ENCODE data around the gene P2RY6.
"Not testable (repeated sequence)": the region's sequence is repeated elsewhere in the genome, so short reads cannot be mapped to it uniquely, and the experiment has no call there.

The P2RY6 gene

DNA sequence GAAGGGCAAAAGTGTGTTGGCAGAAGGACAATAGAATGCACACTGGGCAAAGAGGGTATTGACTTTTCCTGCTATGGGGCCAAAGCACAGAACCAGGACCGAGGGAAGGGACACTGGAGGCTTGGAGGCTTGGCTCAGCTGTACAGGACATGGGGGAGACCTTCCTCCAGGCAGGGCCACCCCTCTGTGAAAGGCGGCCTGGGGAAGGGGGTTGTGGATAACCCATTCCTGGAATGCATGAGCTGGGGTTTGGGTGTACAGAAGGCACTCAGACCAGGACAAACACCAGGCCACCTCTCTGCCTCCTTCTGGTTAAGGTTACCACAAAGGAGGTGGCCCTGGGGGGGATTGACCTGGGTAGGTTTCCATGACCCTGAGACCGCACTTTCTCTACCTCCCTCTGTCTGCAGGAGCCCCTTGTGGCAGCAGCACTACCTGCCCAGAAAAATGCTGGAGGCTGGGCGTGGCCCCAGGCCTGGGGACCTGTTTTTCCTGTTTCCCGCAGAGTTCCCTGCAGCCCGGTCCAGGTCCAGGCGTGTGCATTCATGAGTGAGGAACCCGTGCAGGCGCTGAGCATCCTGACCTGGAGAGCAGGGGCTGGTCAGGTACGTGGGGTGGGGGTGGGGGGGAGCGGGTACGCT lies 44.4 kb upstream of the P2RY6 start:
- POLR2A ChIA-PET, result no interaction called here
- CTCF ChIA-PET, result no interaction called here
- TF ChIP-seq CTBP1 (IDR thresholded peaks at IDR 0.05; ENCODE audit: borderline replicate concordance) (no peak), BHLHE40 (IDR thresholded peaks at IDR 0.05; ENCODE audit: borderline replicate concordance) (no peak), L3MBTL2 (conservative IDR thresholded peaks at IDR 0.05) (no peak), LEF1 (IDR thresholded peaks at IDR 0.05; ENCODE audit: borderline replicate concordance) (no peak), FOXK2 (IDR thresholded peaks at IDR 0.05) (no peak)
- no peak for DNase-seq (ENCODE audit: extremely low spot score)

DNA sequence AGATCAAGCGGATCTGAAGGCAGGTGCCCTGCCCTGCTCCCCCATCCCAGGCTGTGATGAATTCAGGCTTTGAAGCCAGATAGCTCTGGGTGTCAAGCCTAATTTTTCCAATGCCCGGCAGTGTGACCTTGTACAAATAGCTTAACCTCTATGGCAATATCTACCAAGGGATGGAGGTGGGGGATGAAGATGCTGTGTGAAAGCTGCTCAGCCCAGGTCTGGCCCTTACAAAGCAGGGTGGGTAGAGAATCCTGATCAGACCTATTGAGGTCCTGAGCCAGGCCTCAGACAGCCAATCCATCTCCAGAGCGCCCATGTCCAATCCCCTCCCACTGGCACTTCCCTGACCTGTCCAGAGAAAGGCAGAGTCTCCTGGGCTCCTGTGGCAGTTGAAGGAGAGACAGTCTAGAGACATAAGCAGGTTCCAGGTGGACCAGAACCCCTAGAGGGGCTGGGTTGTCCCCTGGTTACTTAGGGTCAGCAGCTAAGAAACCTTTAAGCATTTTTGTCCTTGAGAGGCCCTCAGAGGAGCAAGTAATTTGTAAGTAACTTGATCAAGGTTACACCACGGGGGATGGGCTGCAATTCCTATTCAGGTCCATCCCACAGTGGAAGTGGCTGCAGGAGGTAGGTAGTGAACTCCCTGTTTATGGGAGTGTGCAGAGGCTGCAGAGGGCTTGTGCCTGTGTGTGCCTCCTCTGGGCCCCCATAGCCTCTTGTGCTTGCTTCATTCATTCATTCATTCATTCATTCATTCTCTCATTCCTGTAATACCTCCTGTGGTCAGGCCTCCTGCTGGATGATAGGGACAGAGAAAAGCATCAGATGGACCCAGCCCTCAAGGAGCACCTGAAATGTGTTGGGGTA lies 43.6 kb upstream of the P2RY6 start:
- CTCF ChIA-PET, result no interaction called here
- TF ChIP-seq ZNF384 (IDR thresholded peaks at IDR 0.05) (no peak), LEF1 (IDR thresholded peaks at IDR 0.05; ENCODE audit: borderline replicate concordance) (no peak), NFRKB (IDR thresholded peaks at IDR 0.05) (no peak), L3MBTL2 (conservative IDR thresholded peaks at IDR 0.05) (no peak), CTBP1 (IDR thresholded peaks at IDR 0.05; ENCODE audit: borderline replicate concordance) (no peak), ELF4 (IDR thresholded peaks at IDR 0.05) (no peak), FOXA1 (IDR thresholded peaks at IDR 0.05) (no peak), FOXK2 (IDR thresholded peaks at IDR 0.05) (no peak)
- TF ChIP-seq, protein P1, sequence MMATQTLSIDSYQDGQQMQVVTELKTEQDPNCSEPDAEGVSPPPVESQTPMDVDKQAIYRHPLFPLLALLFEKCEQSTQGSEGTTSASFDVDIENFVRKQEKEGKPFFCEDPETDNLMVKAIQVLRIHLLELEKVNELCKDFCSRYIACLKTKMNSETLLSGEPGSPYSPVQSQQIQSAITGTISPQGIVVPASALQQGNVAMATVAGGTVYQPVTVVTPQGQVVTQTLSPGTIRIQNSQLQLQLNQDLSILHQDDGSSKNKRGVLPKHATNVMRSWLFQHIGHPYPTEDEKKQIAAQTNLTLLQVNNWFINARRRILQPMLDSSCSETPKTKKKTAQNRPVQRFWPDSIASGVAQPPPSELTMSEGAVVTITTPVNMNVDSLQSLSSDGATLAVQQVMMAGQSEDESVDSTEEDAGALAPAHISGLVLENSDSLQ (IDR thresholded peaks at IDR 0.05), result no peak
- POLR2A ChIA-PET, result no interaction called here
- no peak for DNase-seq (ENCODE audit: extremely low spot score)

DNA sequence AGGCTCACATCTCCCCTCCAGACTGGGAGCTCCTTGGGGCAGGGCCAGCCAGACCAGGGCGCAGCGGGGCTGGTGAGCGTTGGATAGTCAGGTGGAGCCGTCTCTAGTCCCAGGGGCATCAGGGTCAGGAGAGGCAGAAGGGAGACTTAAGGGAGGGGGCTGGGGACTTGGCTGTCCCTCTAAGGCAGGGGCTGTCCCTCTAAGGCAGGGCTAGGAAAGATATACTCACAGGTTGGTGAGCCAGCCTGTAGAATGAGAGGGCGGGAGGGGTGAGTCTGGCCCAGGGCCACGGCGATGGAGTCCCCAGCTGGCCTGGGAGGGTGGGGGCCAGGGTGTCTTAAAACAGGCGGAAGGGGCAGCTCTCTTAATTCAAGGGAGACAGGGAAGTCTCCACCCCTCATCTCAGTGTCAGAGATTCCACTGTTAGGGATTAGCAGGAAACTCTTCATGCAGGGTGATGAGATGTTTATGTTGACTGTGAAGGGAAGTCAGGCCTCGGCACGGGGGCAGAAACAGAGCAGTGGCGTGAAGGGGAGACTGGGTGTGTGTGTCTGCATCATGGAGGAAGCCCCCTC lies 42.7 kb upstream of the P2RY6 start:
- no peak for DNase-seq (ENCODE audit: extremely low spot score)
- TF ChIP-seq FOXA1 (IDR thresholded peaks at IDR 0.05), result no peak
- no peak for TF ChIP-seq ARNT (IDR thresholded peaks at IDR 0.05)
- no peak for TF ChIP-seq HDGF (IDR thresholded peaks at IDR 0.05; ENCODE audit: borderline replicate concordance)
- no peak for TF ChIP-seq ELF4 (IDR thresholded peaks at IDR 0.05)
- TF ChIP-seq FOXK2 (IDR thresholded peaks at IDR 0.05), result no peak
- TF ChIP-seq, protein P1 (IDR thresholded peaks at IDR 0.05), result no peak
- no peak for TF ChIP-seq FOXM1 (IDR thresholded peaks at IDR 0.05; ENCODE audit: borderline replicate concordance)
- TF ChIP-seq CTBP1 (IDR thresholded peaks at IDR 0.05; ENCODE audit: borderline replicate concordance), result no peak
- ChIA-PET POLR2A (no interaction called here), CTCF (no interaction called here)

DNA sequence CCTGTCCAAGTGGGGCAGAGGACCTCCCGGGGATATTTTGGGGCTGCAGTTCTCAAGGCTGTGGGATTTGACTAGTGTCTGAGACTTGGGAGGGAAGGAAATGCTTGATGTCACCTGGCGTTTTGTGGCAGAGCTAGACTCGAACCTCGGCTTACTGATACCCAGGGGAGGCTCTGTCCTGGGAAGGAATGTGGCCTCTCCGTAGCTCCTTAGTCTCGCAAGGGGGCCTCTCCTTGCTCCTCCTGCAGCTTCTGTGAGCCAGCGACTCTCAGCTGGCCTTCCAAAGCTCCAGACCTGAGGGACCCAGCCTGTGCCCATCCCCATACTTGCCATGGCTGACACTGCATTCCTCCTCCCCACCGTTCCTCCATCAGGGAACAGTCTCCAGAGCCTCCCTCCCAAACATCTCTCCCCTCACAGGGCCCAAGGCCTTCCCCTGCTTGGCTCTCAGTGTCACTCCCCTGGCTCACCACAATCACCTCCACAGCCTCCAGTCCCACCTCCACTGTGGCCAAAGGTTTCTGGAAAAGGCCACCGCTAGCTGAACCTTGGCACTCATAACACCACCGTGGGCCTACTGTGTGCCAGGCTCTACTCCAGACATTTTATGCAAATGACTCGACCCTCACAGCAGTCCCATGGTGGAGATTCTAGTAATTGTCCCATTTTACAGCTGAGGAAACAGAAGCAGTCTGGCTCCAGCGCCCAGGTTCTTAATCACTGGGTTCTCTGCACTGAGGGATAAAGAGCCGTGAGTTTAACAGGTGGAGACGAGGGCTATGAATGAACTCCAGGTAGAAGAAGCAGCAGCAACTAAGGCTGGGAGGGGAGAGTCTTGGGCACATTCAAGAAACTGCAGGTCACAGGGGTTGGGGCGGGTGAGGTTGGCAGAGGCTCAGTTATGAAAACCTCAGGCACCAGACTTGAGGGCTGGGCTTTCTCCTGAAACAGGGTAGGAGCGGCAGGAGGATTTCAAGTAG lies 42.0 kb upstream of the P2RY6 start:
- no peak for DNase-seq (ENCODE audit: extremely low spot score)
- POLR2A ChIA-PET, result no interaction called here
- CTCF ChIA-PET, result no interaction called here

DNA sequence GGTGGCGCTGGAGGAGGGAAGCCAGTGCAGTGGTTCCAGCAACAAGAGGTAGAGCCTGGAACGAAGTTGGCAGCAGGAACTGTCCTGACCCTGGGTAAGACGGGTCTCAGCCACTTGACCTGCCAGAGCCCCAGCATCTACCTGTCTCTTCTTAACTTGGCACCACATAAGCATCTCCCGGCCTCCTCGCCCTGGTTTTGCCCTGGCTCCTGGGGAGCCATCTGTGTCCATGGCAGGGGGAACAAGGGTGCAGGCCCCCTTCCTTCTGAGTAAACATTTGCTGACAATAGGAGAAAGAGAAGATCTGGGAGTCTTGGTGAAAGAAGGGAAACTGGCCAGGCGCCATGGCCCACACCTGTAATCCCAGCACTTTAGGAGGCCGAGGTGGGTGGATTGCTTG lies 41.2 kb upstream of the P2RY6 start:
- no peak for DNase-seq (ENCODE audit: extremely low spot score)
- ChIA-PET CTCF (no interaction called here), POLR2A (no interaction called here)
- TF ChIP-seq ZNF384 (IDR thresholded peaks at IDR 0.05), result no peak
- no peak for TF ChIP-seq L3MBTL2 (conservative IDR thresholded peaks at IDR 0.05)
- no peak for TF ChIP-seq FOXK2 (IDR thresholded peaks at IDR 0.05)
- no peak for TF ChIP-seq LEF1 (IDR thresholded peaks at IDR 0.05; ENCODE audit: borderline replicate concordance)
- no peak for TF ChIP-seq SP1 (IDR thresholded peaks at IDR 0.05)
- TF ChIP-seq NFRKB (IDR thresholded peaks at IDR 0.05), result no peak
- no peak for TF ChIP-seq FOXA1 (IDR thresholded peaks at IDR 0.05)
- TF ChIP-seq SUZ12 (IDR thresholded peaks at IDR 0.05), result no peak

More for the DNA sequence above, 42.0 kb upstream of the P2RY6 start:
- TF ChIP-seq SUZ12 (IDR thresholded peaks at IDR 0.05) (no peak), FOXK2 (IDR thresholded peaks at IDR 0.05) (no peak), L3MBTL2 (conservative IDR thresholded peaks at IDR 0.05) (no peak), FOXM1 (IDR thresholded peaks at IDR 0.05; ENCODE audit: borderline replicate concordance) (no peak), LEF1 (IDR thresholded peaks at IDR 0.05; ENCODE audit: borderline replicate concordance) (no peak), ZNF384 (IDR thresholded peaks at IDR 0.05) (no peak), FOXA1 (IDR thresholded peaks at IDR 0.05) (no peak), NFRKB (IDR thresholded peaks at IDR 0.05) (no peak), ELF4 (IDR thresholded peaks at IDR 0.05) (no peak), SP1 (IDR thresholded peaks at IDR 0.05) (no peak), TARDBP (IDR thresholded peaks at IDR 0.05) (no peak), HDGF (IDR thresholded peaks at IDR 0.05; ENCODE audit: borderline replicate concordance) (no peak), CTBP1 (IDR thresholded peaks at IDR 0.05; ENCODE audit: borderline replicate concordance) (no peak), BHLHE40 (IDR thresholded peaks at IDR 0.05; ENCODE audit: borderline replicate concordance) (no peak)
- TF ChIP-seq, protein P1 (IDR thresholded peaks at IDR 0.05), result no peak

DNA sequence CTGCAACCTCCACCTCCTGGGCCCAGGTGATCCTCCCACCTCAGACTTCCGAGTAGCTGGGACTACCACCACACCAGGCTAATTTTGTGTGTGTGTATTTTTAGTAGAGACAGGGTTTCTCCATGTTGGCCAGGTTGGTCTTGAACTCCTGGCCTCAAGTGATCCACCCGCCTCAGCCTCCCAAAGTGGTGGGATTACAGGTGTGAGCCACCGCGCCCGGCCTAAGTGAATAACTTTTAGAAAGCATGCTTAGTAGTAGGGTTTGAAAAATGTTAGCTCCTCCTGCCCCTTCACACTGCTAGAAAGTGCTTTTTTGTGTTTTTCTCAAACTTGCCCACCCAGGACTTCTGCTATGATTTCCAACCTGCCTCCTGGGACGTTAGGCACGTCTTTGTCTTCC lies 39.7 kb upstream of the P2RY6 start:
- DNase-seq (ENCODE audit: extremely low spot score); POLR2A ChIA-PET; CTCF ChIA-PET: not testable (repeated sequence)

Measured in HEK293T (cell line).